ENCODE results near the gene ARID1B. TPM values are rescaled to one million over a fixed set of nuclear protein-coding genes. Genes with fewer than 3 reads are reported as not detected.

Gene ARID1B
- total RNA-seq, 1 experiment from 2014 or later, result 42.8 TPM

GRCh38 chr6:157072128-157072527 is 294.9 kb downstream of the ARID1B start:
- intact Hi-C loops (cut with micrococcal nuclease; ENCODE audit: unreplicated experiment), result no loop called here
- peaks cover 5% of the 10 kb centered on the region; the same call in 1 of the 2 replicates for H3K79me2 ChIP-seq (ENCODE audit: low read depth)
- H3K27me3 ChIP-seq (ENCODE audit: insufficient read depth, low read depth), result no peaks in the 10 kb centered on the region
- TF ChIP-seq EZH2 (IDR thresholded peaks at IDR 0.05; ENCODE audit: low read depth) (no peak), CTCF (conservative IDR thresholded peaks at IDR 0.05) (no peak)
- no peaks in the 10 kb centered on the region for H3K9me3 ChIP-seq (ENCODE audit: insufficient read depth, low read depth)
- peaks cover 17% of the 10 kb centered on the region for H3K4me1 ChIP-seq (replicated peaks; ENCODE audit: insufficient read depth)
- no peak overlapping the region for H2AFZ ChIP-seq
- POLR2A ChIA-PET (ENCODE audit: unreplicated experiment), result no interaction called here
- CTCF ChIA-PET, result no interaction called here
- DNase-seq, result no peak
- H3K4me2 ChIP-seq, result no peak overlapping the region
- no peak overlapping the region for H3K27ac ChIP-seq
- H3K36me3 ChIP-seq (ENCODE audit: low read depth), result no peaks in the 10 kb centered on the region
- no peaks in the 10 kb centered on the region for H3K9me2 ChIP-seq (ENCODE audit: insufficient read depth)
- no peaks in the 10 kb centered on the region; the same call in 1 of the 2 replicates for H3F3A ChIP-seq (ENCODE audit: insufficient read depth, low read depth)
- no peaks in the 10 kb centered on the region for H4K20me1 ChIP-seq (ENCODE audit: insufficient read depth)
- no peak overlapping the region for H3K4me3 ChIP-seq
- BruUV-seq (replicated peaks), result no TSS peak

- intact Hi-C loops (cut with micrococcal nuclease; ENCODE audit: unreplicated experiment), result no loop called here
These were observed 296.4 kb downstream of the ARID1B start for GRCh38 chr6:157073596-157073995.

GRCh38 chr6:157074969-157075368 is 297.8 kb downstream of the ARID1B start:
- no peaks in the 10 kb centered on the region for H3K4me1 ChIP-seq (replicated peaks; ENCODE audit: insufficient read depth)
- H3K4me2 ChIP-seq, result no peak overlapping the region
- no peaks in the 10 kb centered on the region for H3K79me2 ChIP-seq (ENCODE audit: low read depth)
- H2AFZ ChIP-seq, result no peak overlapping the region
- no peaks in the 10 kb centered on the region for H4K20me1 ChIP-seq (ENCODE audit: insufficient read depth)
- intact Hi-C loops (cut with micrococcal nuclease; ENCODE audit: unreplicated experiment), result no loop called here
- no peak overlapping the region for H3K27ac ChIP-seq
- CTCF ChIA-PET, result no interaction called here
- BruUV-seq (replicated peaks), result no TSS peak
- no peak for DNase-seq
- TF ChIP-seq CTCF (conservative IDR thresholded peaks at IDR 0.05), result no peak
- TF ChIP-seq EZH2 (IDR thresholded peaks at IDR 0.05; ENCODE audit: low read depth), result no peak
- no peak overlapping the region for H3K4me3 ChIP-seq
- no peaks in the 10 kb centered on the region; the same call in 1 of the 2 replicates for H3F3A ChIP-seq (ENCODE audit: insufficient read depth, low read depth)
- no peaks in the 10 kb centered on the region for H3K9me3 ChIP-seq (ENCODE audit: insufficient read depth, low read depth)
- H3K27me3 ChIP-seq (ENCODE audit: insufficient read depth, low read depth), result no peaks in the 10 kb centered on the region
- POLR2A ChIA-PET (ENCODE audit: unreplicated experiment), result no interaction called here
- no peaks in the 10 kb centered on the region for H3K36me3 ChIP-seq (ENCODE audit: low read depth)
- no peaks in the 10 kb centered on the region for H3K9me2 ChIP-seq (ENCODE audit: insufficient read depth)

More at GRCh38 chr6:157073596-157073995, 296.4 kb downstream of the ARID1B start:
- Histone ChIP-seq H4K20me1 (ENCODE audit: insufficient read depth) (no peaks in the 10 kb centered on the region), H3K4me1 (replicated peaks; ENCODE audit: insufficient read depth) (peaks cover 9% of the 10 kb centered on the region), H3F3A (ENCODE audit: insufficient read depth, low read depth) (no peaks in the 10 kb centered on the region; the same call in 1 of the 2 replicates), H3K4me3 (no peak overlapping the region), H3K9me3 (ENCODE audit: insufficient read depth, low read depth) (no peaks in the 10 kb centered on the region), H3K27ac (no peak overlapping the region), H3K4me2 (no peak overlapping the region), H3K36me3 (ENCODE audit: low read depth) (no peaks in the 10 kb centered on the region), H2AFZ (no peak overlapping the region), H3K9me2 (ENCODE audit: insufficient read depth) (no peaks in the 10 kb centered on the region), H3K79me2 (ENCODE audit: low read depth) (no peaks in the 10 kb centered on the region; the same call in 1 of the 2 replicates), H3K27me3 (ENCODE audit: insufficient read depth, low read depth) (no peaks in the 10 kb centered on the region)
- CTCF ChIA-PET, result no interaction called here
- POLR2A ChIA-PET (ENCODE audit: unreplicated experiment), result no interaction called here
- no peak for DNase-seq
- BruUV-seq (replicated peaks), result no TSS peak
- TF ChIP-seq CTCF (conservative IDR thresholded peaks at IDR 0.05), result no peak
- no peak for TF ChIP-seq EZH2 (IDR thresholded peaks at IDR 0.05; ENCODE audit: low read depth)

Measured in PC-9 (cell line).